Glutamatergic neuron (in vitro differentiated cells): ENCODE measurements around the gene TYRO3. TPM values are rescaled to one million over a fixed set of nuclear protein-coding genes. Genes with fewer than 3 reads are reported as not detected.

ENCODE experiments used
- DNase-seq: peaks from one replicate; pipeline ENCODE4 v3.0.0; 2022
- H3K27ac Mint-ChIP-seq: one replicate; pipeline ENCODE4 v1.8.0; 2020; ENCODE audit warnings: mild to moderate bottlenecking, mixed read lengths, inconsistent platforms; ENCODE audit not compliant: unreplicated experiment
- H3K27me3 Mint-ChIP-seq: one replicate; pipeline ENCODE4 v1.8.0; 2020; ENCODE audit warnings: mild to moderate bottlenecking, moderate library complexity, mixed read lengths, inconsistent platforms; ENCODE audit not compliant: unreplicated experiment
- H3K36me3 Mint-ChIP-seq: one replicate; pipeline ENCODE4 v1.8.0; 2020; ENCODE audit warnings: mild to moderate bottlenecking, mixed read lengths, inconsistent platforms; ENCODE audit not compliant: unreplicated experiment
- H3K4me1 Mint-ChIP-seq: one replicate; pipeline ENCODE4 v1.8.0; 2020; ENCODE audit warnings: mild to moderate bottlenecking, low read depth, mixed read lengths, inconsistent platforms; ENCODE audit not compliant: unreplicated experiment
- H3K4me3 Mint-ChIP-seq: one replicate; pipeline ENCODE4 v1.8.0; 2020; ENCODE audit warnings: mild to moderate bottlenecking, mixed read lengths, inconsistent platforms; ENCODE audit not compliant: unreplicated experiment
- H3K9me3 Mint-ChIP-seq: one replicate; pipeline ENCODE4 v1.8.0; 2020; ENCODE audit warnings: mild to moderate bottlenecking, moderate library complexity, mixed read lengths, inconsistent platforms; ENCODE audit not compliant: unreplicated experiment
- CTCF ChIP-seq: fragments of 200-600 bp; sonication (generic); IDR thresholded peaks from one replicate; pipeline ENCODE4 v1.5.0; 2021; ENCODE audit not compliant: partially characterized antibody, unreplicated experiment
- total RNA-seq: library from RNA; stranded (reverse); fragmentation: NEBNext Ultra II Directional; extraction: Animal tissue kit (Norgen Biotek cat#: 25700); gene quantifications from one replicate; pipeline ENCODE4 v1.2.1, GENCODE V29; 2021; ENCODE audit not compliant: unreplicated experiment

TYRO3 gene
- total RNA-seq, 1 donor from 2014 or later: 5.1 TPM

- H3K36me3 Mint-ChIP-seq: no peaks in the 10 kb centered on the region
- no peaks in the 10 kb centered on the region for H3K27me3 Mint-ChIP-seq
- TF ChIP-seq CTCF: no peak
- DNase-seq: no peak
- no peaks in the 10 kb centered on the region for H3K4me1 Mint-ChIP-seq
- H3K9me3 Mint-ChIP-seq: no peaks in the 10 kb centered on the region
- no peak overlapping the region for H3K4me3 Mint-ChIP-seq
- no peak overlapping the region for H3K27ac Mint-ChIP-seq
Observed at GRCh38 chr15:41630616-41631217, 71.7 kb downstream of the TYRO3 start.

GRCh38 chr15:41631880-41632470, 73.0 kb downstream of the TYRO3 start:
- H3K4me3 Mint-ChIP-seq: no peak overlapping the region
- DNase-seq: no peak
- H3K27me3 Mint-ChIP-seq: peaks cover 2% of the 10 kb centered on the region
- H3K36me3 Mint-ChIP-seq: no peaks in the 10 kb centered on the region
- no peak overlapping the region for H3K27ac Mint-ChIP-seq
- H3K4me1 Mint-ChIP-seq: no peaks in the 10 kb centered on the region
- no peak for TF ChIP-seq CTCF
- H3K9me3 Mint-ChIP-seq: no peaks in the 10 kb centered on the region

Other genes with a start within 250 kb of the TYRO3 start
- gene OIP5, start 226.6 kb upstream of the TYRO3 start, total RNA-seq: 1.5 TPM
- gene NUSAP1, start 226.3 kb upstream of the TYRO3 start, total RNA-seq: 19.3 TPM
- 20.7 TPM for gene NDUFAF1, start 156.7 kb upstream of the TYRO3 start, total RNA-seq
- 66.4 TPM for gene RTF1, start 142.1 kb upstream of the TYRO3 start, total RNA-seq
- gene ITPKA, start 65.3 kb upstream of the TYRO3 start, total RNA-seq: 1.1 TPM
- 3.2 TPM for gene LTK, start 45.4 kb upstream of the TYRO3 start, total RNA-seq
- gene RPAP1, start 15.0 kb upstream of the TYRO3 start, total RNA-seq: 48.9 TPM
- 68.9 TPM for gene MGA, start 101.2 kb downstream of the TYRO3 start, total RNA-seq
- gene MAPKBP1, start 215.3 kb downstream of the TYRO3 start, total RNA-seq: 45.7 TPM